Osteocyte (in vitro differentiated cells): Measurements from ENCODE around the gene AQP9. TPM values are rescaled to one million over a fixed set of nuclear protein-coding genes. Genes with fewer than 3 reads are reported as not detected.

ENCODE experiments used
- DNase-seq: peaks from one replicate; pipeline ENCODE4 v3.0.0; 2021; ENCODE audit warnings: mixed read lengths; ENCODE audit not compliant: unreplicated experiment; ENCODE audit errors: extremely low spot score
- H3K27ac Mint-ChIP-seq: one replicate; pipeline ENCODE4 v1.8.0; 2021; ENCODE audit warnings: mild to moderate bottlenecking, mixed read lengths; ENCODE audit not compliant: unreplicated experiment
- H3K27me3 Mint-ChIP-seq: one replicate; pipeline ENCODE4 v1.8.0; 2021; ENCODE audit warnings: mixed read lengths; ENCODE audit not compliant: unreplicated experiment
- H3K36me3 Mint-ChIP-seq: one replicate; pipeline ENCODE4 v1.8.0; 2021; ENCODE audit warnings: mixed read lengths; ENCODE audit not compliant: unreplicated experiment
- H3K4me1 Mint-ChIP-seq: one replicate; pipeline ENCODE4 v1.8.0; 2021; ENCODE audit warnings: mixed read lengths; ENCODE audit not compliant: unreplicated experiment
- H3K4me3 Mint-ChIP-seq: one replicate; pipeline ENCODE4 v1.8.0; 2021; ENCODE audit warnings: mild to moderate bottlenecking, moderate library complexity, mixed read lengths; ENCODE audit not compliant: unreplicated experiment
- H3K9me3 Mint-ChIP-seq: one replicate; pipeline ENCODE4 v1.8.0; 2021; ENCODE audit warnings: mixed read lengths; ENCODE audit not compliant: unreplicated experiment
- CTCF ChIP-seq: fragments of 200-600 bp; sonication (generic); IDR thresholded peaks from 2 replicates; pipeline ENCODE4 v1.5.0; 2021; ENCODE audit warnings: antibody characterized with exemption, mild to moderate bottlenecking, moderate library complexity
- total RNA-seq: library from RNA; stranded (reverse); gene quantifications from 2 replicates; pipeline ENCODE4 v1.2.1, GENCODE V29; 2021

AQP9 gene
- total RNA-seq, 1 donor from 2014 or later = not detected

GRCh38 chr15:58221591-58222241 is 83.5 kb downstream of the AQP9 start:
- H3K27ac Mint-ChIP-seq = no peak overlapping the region
- no peak for DNase-seq
- H3K4me1 Mint-ChIP-seq = peaks cover 15% of the 10 kb centered on the region
- H3K27me3 Mint-ChIP-seq = peaks cover 8% of the 10 kb centered on the region
- peaks cover 5% of the 10 kb centered on the region for H3K36me3 Mint-ChIP-seq
- H3K9me3 Mint-ChIP-seq = peaks cover 13% of the 10 kb centered on the region
- peak; percentile 53 for TF ChIP-seq CTCF
- no peak overlapping the region for H3K4me3 Mint-ChIP-seq

DNA sequence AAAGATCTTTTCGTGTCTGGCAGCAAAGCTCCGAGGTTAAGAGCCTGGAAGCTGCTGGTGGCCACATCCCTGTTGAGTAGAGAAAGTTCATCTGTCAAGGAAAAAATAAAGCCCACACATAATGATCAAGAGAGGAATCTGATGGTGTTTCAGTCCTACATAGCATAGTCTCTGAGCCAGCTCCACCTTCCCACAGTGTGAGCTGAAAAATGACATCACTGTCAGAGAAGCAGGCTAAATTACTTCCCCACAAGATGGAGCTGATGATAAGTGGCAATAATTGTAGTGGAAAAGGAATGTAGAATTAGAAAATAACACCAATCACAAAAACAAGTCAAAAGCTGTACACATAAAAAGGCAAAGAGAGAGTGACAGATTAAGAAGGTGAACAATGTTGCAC is 84.5 kb downstream of the AQP9 start:
- H3K4me1 Mint-ChIP-seq = peaks cover 17% of the 10 kb centered on the region
- no peak overlapping the region for H3K27ac Mint-ChIP-seq
- no peak for DNase-seq
- H3K9me3 Mint-ChIP-seq = peaks cover 13% of the 10 kb centered on the region
- no peak overlapping the region for H3K4me3 Mint-ChIP-seq
- no peak for TF ChIP-seq CTCF
- H3K27me3 Mint-ChIP-seq = peaks cover 4% of the 10 kb centered on the region
- peaks cover 2% of the 10 kb centered on the region for H3K36me3 Mint-ChIP-seq

DNA sequence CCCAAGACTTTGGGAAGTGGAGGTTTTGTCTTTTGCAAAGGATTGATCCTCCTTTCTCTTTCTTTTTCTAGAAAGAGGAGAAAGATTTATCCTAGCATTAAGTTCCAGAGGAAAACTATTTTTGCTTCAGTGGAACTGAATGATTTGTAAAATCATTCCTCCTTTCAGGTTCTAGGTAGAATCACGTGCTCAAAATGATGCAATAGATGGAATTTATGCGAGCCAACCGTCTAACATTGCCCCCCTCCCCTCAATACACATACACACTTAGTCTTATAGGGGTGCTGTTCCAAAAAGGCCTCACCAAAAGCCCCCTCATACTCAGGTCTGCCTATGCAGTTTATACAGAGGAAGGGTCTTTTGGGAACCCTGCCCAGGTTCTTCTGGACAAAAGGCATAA is 85.3 kb downstream of the AQP9 start:
- H3K9me3 Mint-ChIP-seq = peaks cover 13% of the 10 kb centered on the region
- peaks cover 4% of the 10 kb centered on the region for H3K27me3 Mint-ChIP-seq
- peaks cover 2% of the 10 kb centered on the region for H3K36me3 Mint-ChIP-seq
- no peak overlapping the region for H3K4me3 Mint-ChIP-seq
- no peak for DNase-seq
- no peak for TF ChIP-seq CTCF
- H3K27ac Mint-ChIP-seq = no peak overlapping the region
- H3K4me1 Mint-ChIP-seq = peaks cover 24% of the 10 kb centered on the region

GRCh38 chr15:58224068-58224467 is 85.9 kb downstream of the AQP9 start:
- TF ChIP-seq CTCF = no peak
- Mint-ChIP-seq H3K4me3 (no peak overlapping the region), H3K36me3 (peaks cover 2% of the 10 kb centered on the region), H3K9me3 (peaks cover 12% of the 10 kb centered on the region), H3K4me1 (peaks cover 31% of the 10 kb centered on the region), H3K27me3 (peaks cover 4% of the 10 kb centered on the region), H3K27ac (no peak overlapping the region)
- no peak for DNase-seq

- peaks cover 30% of the 10 kb centered on the region for H3K4me1 Mint-ChIP-seq
- H3K27me3 Mint-ChIP-seq = peaks cover 18% of the 10 kb centered on the region
- no peak overlapping the region for H3K27ac Mint-ChIP-seq
- no peaks in the 10 kb centered on the region for H3K36me3 Mint-ChIP-seq
- DNase-seq = no peak
- no peaks in the 10 kb centered on the region for H3K9me3 Mint-ChIP-seq
- TF ChIP-seq CTCF = peak; percentile 93
- H3K4me3 Mint-ChIP-seq = no peak overlapping the region
These were observed 89.7 kb downstream of the AQP9 start for GRCh38 chr15:58227706-58228543.
